NCI-H1105 treated with DMSO at 0.1 percent for 48 hours (cell line): Measurements from ENCODE around the gene NFYA.
A peak's percentile ranks its signal among the peaks of the same experiment; 100 is the strongest.

ENCODE experiments used
- DNase-seq: peaks from one replicate; lab custom pipeline; 2025; lab: John Stamatoyannopoulos, UW

Gene NFYA

GRCh38 chr6:41073203-41073967, 611 bp downstream of the NFYA start:
- peak; percentile 81 for DNase-seq

DNA sequence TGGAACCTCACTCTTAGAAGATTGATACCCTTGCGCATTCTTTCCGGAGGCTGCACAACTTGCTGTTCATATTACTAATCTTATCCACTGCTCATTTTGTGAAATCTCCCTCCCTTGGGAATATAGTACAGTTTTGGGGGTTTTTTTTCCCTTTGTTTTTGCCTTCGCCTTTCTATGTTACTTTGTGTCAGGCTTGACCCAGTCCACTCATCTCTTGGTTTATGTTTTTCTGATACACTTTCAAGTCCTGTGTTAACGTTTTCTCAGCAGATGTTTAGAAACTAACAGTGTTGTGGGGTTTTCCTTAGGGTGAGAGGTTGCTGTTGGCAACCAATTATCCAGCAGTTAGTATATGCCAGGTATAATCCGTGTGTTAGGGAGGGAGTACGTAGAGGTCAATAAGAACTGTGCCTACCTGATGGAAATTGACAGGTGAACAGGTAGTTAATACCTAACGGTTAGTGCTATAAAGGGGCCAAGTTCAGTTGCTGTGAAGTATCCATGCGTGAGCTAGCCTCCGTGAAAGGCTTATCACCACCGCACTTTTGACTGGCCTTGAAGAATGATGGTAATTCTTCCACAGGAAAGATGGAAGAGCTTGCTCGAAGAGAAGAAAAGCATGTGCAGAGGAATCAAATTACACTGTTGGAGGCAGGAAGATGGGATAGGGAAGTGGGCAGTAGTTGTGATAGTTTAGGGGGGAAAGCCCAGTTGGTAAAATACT, 1.4 kb downstream of the NFYA start:
- peak; percentile 67 for DNase-seq

DNA sequence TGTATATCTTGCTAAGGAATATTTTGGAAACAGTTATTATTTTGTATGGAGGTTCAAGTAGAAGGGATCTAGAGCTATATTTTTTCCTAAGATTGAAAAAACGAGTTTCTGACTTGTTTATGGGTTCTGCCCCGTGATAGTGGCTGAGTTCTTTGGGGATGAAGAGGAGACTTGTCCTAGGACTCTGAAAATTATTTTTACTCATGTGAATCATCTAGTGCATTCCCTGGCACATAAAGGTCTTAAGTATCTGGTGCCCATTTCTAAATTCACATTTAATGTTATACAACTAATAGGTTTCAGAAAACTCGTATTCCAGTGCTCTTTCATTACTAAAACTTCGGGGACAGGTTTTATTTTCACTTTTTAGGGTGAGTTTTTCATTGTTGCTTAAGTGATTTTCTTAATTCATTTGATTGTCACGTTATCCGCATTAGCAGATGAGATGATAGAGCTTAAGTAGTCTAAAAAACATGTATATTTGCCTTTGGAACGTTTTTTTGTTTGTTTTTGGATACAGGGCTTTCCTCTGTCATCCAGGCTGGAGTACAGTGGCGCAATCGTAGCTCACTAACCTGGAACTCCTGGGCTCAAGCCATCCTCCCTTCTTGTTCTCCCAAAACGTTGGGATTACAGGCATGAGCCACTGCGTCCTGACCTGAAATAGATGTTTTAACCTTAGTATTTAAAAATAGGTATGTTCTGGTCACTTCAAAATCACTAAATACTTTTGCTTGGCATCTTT, 2.1 kb downstream of the NFYA start:
- no peak for DNase-seq

DNA sequence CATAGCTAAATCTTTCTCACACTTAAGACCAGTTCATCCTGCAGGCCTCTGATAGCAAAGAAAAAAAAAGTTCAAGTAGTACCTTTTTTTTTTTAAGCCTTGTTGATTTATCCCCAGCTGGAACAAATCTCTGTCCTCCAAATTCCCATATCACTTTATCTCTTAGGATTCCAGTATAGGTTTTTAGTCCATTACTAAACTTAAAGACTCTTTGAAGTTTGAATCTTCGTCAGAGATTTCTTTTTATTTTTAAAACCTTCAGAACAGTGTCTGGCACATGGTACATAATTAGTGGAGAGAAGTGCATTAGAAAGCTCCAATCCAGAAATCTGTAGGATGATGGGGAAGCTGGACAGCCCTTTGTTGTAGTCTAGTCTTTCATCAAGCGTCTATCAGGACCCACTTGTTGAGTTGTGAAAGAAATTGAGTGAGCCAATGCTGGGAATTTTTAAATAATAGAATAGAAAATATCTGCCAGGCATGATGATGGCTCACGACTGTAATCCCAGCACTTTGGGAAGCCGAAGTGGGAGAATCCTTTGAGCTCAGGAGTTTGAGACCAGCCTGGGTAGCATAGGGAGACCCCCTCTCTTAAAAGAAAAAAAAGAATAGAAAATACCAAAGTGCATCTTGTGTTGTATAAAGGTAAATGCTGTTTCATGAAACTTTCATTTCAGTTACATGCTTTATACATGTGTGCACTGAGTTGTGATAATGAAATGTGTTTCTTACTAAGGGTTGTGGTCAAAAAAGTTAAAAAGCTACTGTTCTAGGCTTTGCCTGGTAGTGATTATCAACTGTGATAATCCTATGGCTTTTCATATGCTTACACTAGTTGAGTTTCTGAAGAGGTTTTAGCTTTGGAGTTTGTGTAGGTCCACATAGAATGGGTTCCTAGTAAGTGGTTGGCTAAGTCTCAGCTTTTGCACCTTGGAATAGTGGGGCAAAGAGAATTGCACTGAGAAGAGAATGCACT, 3.2 kb downstream of the NFYA start:
- DNase-seq: no peak

DNA sequence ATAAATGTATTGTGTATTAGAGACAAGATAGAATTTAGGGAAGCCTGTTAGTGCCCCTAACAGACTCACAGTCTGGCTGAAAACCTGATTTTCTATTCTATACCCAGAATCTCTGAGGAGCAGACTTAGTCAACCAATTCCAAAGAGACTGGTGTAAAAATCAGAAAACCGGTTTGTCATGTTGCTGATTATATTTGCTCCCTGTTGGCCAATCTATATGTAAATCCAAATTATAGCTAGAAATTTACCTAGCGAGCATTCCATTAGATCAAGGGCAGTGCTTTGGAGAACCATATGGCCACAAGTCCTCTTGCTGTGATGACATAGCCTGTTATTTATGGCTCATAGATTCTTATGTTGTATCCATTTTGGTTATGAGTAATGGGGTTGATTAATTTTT, 4.8 kb downstream of the NFYA start:
- no peak for DNase-seq

- no peak for DNase-seq
These were observed 5.3 kb downstream of the NFYA start for GRCh38 chr6:41078101-41078500.

- no peak for DNase-seq
These were observed 6.3 kb downstream of the NFYA start for GRCh38 chr6:41079080-41079479.

DNA sequence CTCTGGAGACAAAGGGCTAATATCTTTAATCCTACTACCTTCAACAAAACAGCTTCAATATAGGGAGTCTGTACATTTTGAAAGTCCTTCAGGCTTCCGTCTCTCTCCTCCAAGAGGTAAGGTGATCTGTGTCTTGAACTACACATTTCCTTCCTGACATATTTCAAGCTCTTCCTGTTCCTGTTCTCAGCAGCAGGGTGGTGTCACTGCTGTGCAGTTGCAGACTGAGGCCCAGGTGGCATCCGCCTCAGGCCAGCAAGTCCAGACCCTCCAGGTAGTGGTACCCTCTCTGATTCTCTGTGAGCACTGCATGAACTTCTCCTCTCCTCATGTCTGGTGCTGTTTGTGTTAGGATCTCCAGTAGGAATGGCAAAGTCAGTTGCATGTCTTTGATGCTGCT, 7.8 kb downstream of the NFYA start:
- DNase-seq: no peak

DNA sequence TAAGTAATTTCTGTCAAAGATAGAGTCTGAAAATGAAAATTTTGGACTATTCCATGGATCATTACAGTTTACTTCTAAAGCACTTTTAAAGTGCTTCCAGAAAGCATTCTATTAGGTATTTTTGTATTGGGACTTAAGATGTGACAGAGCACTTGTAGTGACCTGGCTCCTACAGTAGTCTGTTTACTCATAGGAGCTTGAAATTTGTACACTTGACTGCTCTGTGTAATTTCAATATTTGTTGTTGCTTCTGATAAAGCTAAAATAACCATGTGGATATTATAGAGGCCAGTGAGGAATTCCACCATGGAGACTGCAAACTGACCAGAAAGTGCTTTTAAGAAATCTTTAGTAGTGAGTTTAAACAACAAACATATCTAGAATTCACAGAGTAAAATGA, 10.3 kb downstream of the NFYA start:
- DNase-seq: no peak

GRCh38 chr6:41085182-41085581, 12.4 kb downstream of the NFYA start:
- no peak for DNase-seq

DNA sequence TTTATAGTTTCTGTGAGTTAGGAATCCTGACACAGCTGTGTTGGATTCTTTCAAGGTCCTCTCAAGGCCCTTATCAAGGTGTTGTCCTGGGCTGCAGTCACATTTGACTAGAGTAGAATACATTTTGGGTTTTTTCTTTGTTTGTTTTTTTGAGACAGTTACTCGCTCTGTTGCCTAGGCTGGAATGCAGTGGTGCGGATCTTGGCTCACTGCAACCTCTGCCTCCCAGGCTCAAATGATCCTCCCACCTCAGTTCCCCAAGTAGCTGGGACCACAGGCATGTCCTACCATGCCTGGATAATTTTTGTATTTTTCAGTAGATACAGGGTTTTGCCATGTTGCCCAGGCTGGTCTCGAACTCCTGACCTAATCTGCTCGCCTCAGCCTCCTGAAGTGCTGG, 15.7 kb downstream of the NFYA start:
- DNase-seq: no peak

DNA sequence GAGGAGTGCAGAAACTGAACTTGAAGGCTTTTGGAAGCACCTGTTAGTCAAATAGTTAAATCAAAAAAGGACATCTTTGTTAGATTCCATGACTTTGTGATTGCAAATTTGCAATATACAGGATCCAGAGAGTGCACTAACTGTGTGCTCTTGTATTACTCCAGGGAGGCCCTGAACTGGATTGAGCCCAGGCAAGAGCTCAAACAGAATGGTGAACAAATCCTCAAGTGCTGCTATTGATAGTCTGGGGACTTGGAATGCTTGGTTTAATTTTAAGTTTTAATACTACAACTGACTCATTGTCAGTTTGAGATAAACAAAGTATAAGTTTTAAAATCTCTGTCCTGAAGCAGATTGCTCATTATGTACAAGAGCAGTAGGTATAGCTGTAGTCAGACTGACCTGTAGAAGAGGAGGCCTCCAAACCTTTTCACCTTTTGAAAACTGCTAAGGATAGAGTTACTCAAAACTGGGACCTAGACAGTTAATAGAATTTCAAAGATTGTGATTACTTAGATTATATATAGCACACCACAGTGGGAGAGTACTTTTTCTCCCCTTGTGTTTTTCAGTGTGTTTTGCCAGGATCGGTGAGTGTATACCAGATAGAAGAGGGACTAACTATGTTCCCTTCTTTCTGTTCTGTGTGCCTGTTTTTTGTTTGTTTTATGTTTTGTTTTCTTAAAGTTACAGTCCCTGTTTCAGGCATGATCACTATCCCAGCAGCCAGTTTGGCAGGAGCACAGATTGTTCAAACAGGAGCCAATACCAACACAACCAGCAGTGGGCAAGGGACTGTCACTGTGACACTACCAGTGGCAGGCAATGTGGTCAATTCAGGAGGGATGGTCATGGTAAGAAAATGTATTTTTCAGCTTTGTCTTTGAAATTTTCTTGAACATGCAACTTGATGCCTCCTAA, 18.3 kb downstream of the NFYA start:
- DNase-seq: no peak

- peak; percentile 26 for DNase-seq
These were observed 19.8 kb downstream of the NFYA start for GRCh38 chr6:41092421-41093140.

- no peak for DNase-seq
These were observed 21.0 kb downstream of the NFYA start for GRCh38 chr6:41093729-41094128.

DNA sequence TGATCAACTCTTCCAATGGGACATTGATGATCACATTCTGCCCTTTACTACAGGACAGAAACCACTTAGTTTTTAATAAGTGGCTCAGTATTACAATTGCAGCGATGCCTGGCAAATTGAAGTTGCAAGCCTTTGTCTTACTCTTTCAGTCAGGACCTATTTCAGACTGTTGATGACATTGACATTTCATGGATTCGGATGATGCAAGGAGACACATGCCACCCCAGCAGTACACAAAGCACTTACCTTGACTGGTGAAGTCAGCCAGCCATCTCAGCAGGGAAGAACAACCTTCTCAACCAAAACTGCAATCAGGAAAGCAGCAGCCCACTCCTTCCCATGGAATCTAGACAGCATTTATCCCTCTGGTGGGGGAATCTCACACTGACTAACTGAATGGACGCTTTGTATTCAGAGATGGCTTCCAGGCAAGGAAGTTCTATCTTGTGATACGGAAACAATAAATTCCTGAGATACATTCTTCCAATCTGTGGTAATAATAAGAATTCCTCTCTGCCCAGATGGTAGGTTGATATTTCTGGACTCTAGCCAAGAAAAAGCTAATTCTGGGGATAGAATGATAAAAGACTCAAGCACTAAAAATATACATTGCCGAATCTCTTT, 24.8 kb downstream of the NFYA start:
- DNase-seq: no peak

- DNase-seq: no peak
These were observed 25.6 kb downstream of the NFYA start for GRCh38 chr6:41098366-41098765.

DNA sequence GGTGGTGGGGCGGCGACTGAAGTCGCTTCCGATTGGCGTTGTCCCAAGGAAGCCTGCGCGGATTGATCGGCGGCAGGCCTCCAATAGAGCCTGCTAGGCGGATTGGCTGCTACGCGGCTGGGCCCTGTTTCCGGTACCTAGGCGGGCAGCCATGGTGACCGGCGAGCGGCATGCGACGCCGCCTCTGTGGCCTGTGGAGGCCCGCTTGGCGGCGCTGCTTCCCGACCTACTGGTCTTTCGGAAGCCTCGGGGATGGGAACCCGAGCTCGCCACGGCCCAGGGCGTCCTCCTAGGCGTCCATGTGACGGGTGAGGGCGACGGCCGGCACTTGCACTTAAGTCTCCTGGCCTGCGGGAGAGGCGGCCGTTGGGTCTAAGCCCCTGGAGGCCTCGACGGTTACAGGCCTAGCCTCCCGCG, 28.1 kb downstream of the NFYA start:
- DNase-seq: no peak

GRCh38 chr6:41103847-41104246, 31.1 kb downstream of the NFYA start:
- no peak for DNase-seq

DNA sequence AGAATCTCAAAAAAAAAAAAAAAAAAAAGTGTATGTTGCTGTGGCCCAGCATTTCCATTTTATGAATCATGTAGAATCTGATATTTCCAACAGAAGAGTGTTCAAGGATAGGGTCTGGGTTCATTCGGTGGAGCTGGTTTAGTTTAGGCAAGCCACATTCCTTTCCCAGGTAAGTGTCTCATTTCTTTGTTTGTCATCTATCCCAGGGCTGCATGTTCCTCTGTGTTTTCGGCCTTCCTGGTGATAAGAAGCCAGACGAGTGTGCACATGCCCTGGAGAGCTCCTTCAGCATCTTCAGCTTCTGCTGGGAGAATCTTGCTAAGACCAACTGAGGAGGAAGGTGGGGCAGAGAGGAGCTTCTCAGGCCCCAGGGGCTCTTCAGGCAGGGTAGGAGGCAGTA, 38.2 kb downstream of the NFYA start:
- no peak for DNase-seq
